Hepatic stellate cell (primary cell): ENCODE measurements around the gene NOG.

Source experiments
- DNase-seq: peaks from one replicate; pipeline ENCODE4 v3.0.0; 2011; ENCODE audit warnings: low spot score

Gene NOG

GRCh38 chr17:56638591-56639051 is 45.1 kb downstream of the NOG start:
- DNase-seq = no peak

DNA sequence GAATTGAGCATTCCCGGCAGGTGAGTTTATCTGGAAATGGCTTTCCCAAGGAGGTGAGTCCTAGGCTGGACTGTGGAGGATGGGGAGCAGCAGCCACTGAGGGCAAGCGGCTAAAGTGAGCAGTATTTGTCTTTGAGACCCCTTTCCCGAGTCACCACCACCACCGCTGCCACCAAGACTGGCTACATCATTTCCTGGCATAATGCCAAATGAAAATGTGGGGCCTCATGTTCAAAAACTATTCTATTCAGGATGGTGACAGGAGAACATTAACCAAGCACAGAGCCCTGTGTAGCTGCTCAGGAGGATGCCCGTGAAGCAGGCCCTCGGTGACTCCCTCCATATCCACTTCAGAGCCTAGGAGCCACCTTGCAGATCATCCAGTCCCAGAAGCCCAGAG is 46.0 kb downstream of the NOG start:
- no peak for DNase-seq

DNA sequence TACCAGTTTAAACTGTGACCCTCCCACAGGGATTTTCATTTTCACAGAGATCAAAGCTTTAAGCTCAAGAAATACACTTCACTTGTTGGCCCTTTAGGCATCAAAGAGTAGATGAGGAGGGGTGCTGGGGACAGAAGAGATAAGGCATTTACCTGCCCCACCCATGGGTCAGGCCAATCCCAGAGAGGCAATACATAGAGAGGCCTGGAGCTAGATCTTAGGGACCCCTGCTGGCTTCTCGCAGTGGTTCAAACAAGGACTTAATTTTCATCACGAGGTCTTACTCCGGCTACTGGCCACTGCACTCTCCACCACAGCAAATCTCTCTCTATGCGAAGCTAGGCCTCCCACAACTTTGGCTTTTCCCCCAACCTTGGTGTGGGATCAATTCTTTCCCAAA is 46.6 kb downstream of the NOG start:
- no peak for DNase-seq

- DNase-seq = no peak
Observed at GRCh38 chr17:56641373-56641772, 47.9 kb downstream of the NOG start.

GRCh38 chr17:56641894-56642293 is 48.4 kb downstream of the NOG start:
- no peak for DNase-seq

GRCh38 chr17:56642424-56642823 is 48.9 kb downstream of the NOG start:
- DNase-seq = no peak
